Measurements from ENCODE around the gene MTMR2.

GRCh38 chr11:95888439-95888838, 35.5 kb downstream of the MTMR2 start:
- TF ChIP-seq EP300 (conservative IDR thresholded peaks at IDR 0.05; ENCODE audit: poor library complexity, severe bottlenecking) (no peak), POLR2AphosphoS5 (IDR thresholded peaks at IDR 0.05) (no peak), CTCF (IDR thresholded peaks at IDR 0.05; ENCODE audit: poor library complexity, severe bottlenecking) (no peak), TAF1 (IDR thresholded peaks at IDR 0.05; ENCODE audit: low read depth) (no peak), RAD21 (conservative IDR thresholded peaks at IDR 0.05) (no peak), REST (IDR thresholded peaks at IDR 0.05; ENCODE audit: borderline replicate concordance) (no peak)
